SU-DHL-6 (cell line): ENCODE results near the gene DIAPH3.

Experiments
- EZH2phosphoT487 ChIP-seq: fragments of 200-600 bp; sonication (generic), shearing (Covaris generic); conservative IDR thresholded peaks from 2 replicates; pipeline ENCODE4 v1.6.1; 2018; ENCODE audit warnings: mild to moderate bottlenecking, antibody characterized with exemption, low read length, moderate library complexity, mixed read lengths
- TF ChIP-seq, protein P1 (sequence below): fragments of 200-600 bp; sonication (generic); IDR thresholded peaks from one replicate; pipeline ENCODE4 v1.5.1; 2017; ENCODE audit warnings: antibody characterized with exemption, mild to moderate bottlenecking, low read length, moderate library complexity; ENCODE audit not compliant: insufficient read depth, poor library complexity, severe bottlenecking

DNA sequence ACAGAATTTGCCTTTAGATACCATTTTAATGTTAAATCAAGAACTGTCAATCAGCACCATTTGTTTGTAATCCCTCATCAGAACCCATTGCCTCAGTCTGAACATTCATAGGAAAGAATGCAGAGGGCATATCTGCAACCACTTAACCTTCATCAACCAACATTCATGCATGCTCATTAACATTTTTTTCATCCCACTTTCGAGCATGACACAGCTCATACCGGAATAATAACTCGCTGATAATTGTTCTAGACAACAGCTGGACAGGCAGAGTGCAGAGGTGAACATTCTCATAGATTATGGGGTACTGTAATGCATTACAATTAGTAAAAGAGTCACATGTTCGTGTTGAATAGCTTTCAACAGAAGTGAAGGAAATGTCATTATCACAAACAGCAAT, 216.8 kb downstream of the DIAPH3 start:
- TF ChIP-seq, protein P1, sequence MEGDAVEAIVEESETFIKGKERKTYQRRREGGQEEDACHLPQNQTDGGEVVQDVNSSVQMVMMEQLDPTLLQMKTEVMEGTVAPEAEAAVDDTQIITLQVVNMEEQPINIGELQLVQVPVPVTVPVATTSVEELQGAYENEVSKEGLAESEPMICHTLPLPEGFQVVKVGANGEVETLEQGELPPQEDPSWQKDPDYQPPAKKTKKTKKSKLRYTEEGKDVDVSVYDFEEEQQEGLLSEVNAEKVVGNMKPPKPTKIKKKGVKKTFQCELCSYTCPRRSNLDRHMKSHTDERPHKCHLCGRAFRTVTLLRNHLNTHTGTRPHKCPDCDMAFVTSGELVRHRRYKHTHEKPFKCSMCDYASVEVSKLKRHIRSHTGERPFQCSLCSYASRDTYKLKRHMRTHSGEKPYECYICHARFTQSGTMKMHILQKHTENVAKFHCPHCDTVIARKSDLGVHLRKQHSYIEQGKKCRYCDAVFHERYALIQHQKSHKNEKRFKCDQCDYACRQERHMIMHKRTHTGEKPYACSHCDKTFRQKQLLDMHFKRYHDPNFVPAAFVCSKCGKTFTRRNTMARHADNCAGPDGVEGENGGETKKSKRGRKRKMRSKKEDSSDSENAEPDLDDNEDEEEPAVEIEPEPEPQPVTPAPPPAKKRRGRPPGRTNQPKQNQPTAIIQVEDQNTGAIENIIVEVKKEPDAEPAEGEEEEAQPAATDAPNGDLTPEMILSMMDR: no peak
- TF ChIP-seq EZH2phosphoT487: no peak
